Measurements from ENCODE around the gene RARB. TPM values are rescaled to one million over a fixed set of nuclear protein-coding genes. Genes with fewer than 3 reads are reported as not detected.
A peak's percentile ranks its signal among the peaks of the same experiment; 100 is the strongest.

Gene RARB
- total and polyA plus RNA-seq, 9 of the 15 experiments (the other 6 are each of a cell fraction or from before 2014, with no cell fraction given): 0.15 to 1.3 (median 0.27) TPM

GRCh38 chr3:25427155-25427554 is 908 bp upstream of the RARB start:
- H3K4me3 ChIP-seq: peak overlapping the region; percentile 36; the same call in 1 of the 2 replicates
- H3K9me1 ChIP-seq (ENCODE audit: control insufficient read depth, insufficient read depth, low read length): no peaks in the 10 kb centered on the region

DNA sequence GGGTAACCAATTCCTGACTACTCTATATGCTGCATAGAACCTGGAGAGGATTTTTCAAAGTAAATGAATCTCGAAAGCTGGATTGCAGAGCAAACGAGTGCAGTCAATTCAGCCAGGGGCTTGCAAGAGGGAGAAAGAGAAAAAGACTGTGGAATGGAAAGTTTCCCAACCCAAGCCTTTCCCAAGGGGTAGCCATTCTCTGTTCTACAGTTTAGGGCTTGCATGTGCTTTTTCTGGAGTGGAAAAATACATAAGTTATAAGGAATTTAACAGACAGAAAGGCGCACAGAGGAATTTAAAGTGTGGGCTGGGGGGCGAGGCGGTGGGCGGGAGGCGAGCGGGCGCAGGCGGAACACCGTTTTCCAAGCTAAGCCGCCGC is 511 bp upstream of the RARB start:
- H3K9me1 ChIP-seq (ENCODE audit: control insufficient read depth, insufficient read depth, low read length): no peaks in the 10 kb centered on the region
- no peaks in the 10 kb centered on the region for H3K79me2 ChIP-seq (ENCODE audit: control insufficient read depth, insufficient read depth, low read length)
- ChIA-PET POLR2A (interaction anchor here (0.9 kb wide), 1 partner anchor 707 kb away, joined by 3 read pairs; no protein-coding TSS in a partner anchor), CTCF (ENCODE audit: low intra/inter-chr PET ratio) (no interaction called here)
- H3K4me3 ChIP-seq: peak overlapping the region; percentile 36
- no TSS peak for BruUV-seq (replicated peaks)
- no peaks in the 10 kb centered on the region; a peak in 1 of 5 replicates for H3K4me1 ChIP-seq (replicated peaks in 1 of 2; ENCODE audit: control insufficient read depth in 2 of 2, insufficient read depth in 2 of 2, low read length in 2 of 2)
- TF ChIP-seq SMARCC2 (IDR thresholded peaks at IDR 0.05; ENCODE audit: low read depth) (no peak), MCM2 (IDR thresholded peaks at IDR 0.05; ENCODE audit: low read depth) (no peak), KAT2B (IDR thresholded peaks at IDR 0.05; ENCODE audit: low read depth, low read length) (no peak), PTBP1 (IDR thresholded peaks at IDR 0.05; ENCODE audit: low read depth, low read length) (no peak), ZNF79 (CRISPR knock-in tag; IDR thresholded peaks at IDR 0.05; ENCODE audit: low read depth) (no peak), ZNF197 (CRISPR knock-in tag; IDR thresholded peaks at IDR 0.05; ENCODE audit: low read depth) (no peak), MTF1 (CRISPR knock-in tag; IDR thresholded peaks at IDR 0.05; ENCODE audit: borderline replicate concordance) (no peak), TFAM (CRISPR knock-in tag; conservative IDR thresholded peaks at IDR 0.05) (no peak), U2AF2 (optimal IDR thresholded peaks at IDR 0.05; ENCODE audit: low read depth, low read length) (no peak), DDX20 (tag; IDR thresholded peaks at IDR 0.05; ENCODE audit: low read depth) (no peak), ZNF140 (CRISPR knock-in tag; IDR thresholded peaks at IDR 0.05) (no peak)
- TF ChIP-seq, protein P1, sequence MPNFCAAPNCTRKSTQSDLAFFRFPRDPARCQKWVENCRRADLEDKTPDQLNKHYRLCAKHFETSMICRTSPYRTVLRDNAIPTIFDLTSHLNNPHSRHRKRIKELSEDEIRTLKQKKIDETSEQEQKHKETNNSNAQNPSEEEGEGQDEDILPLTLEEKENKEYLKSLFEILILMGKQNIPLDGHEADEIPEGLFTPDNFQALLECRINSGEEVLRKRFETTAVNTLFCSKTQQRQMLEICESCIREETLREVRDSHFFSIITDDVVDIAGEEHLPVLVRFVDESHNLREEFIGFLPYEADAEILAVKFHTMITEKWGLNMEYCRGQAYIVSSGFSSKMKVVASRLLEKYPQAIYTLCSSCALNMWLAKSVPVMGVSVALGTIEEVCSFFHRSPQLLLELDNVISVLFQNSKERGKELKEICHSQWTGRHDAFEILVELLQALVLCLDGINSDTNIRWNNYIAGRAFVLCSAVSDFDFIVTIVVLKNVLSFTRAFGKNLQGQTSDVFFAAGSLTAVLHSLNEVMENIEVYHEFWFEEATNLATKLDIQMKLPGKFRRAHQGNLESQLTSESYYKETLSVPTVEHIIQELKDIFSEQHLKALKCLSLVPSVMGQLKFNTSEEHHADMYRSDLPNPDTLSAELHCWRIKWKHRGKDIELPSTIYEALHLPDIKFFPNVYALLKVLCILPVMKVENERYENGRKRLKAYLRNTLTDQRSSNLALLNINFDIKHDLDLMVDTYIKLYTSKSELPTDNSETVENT (CRISPR knock-in tag; IDR thresholded peaks at IDR 0.05): no peak
- FAIRE-seq: no peak
- no peak for DNase-seq (ENCODE audit: extremely low read depth in 1 of 4, low spot score in 3 of 4)
- peak overlapping the region; percentile 66 for H2AFZ ChIP-seq (ENCODE audit: low read depth, low read length)
- H3K27me3 ChIP-seq (ENCODE audit: control insufficient read depth in 2 of 2, insufficient read depth in 2 of 2, low read length in 2 of 2): peaks cover 16 to 17% of the 10 kb centered on the region in 2 experiments
- intact Hi-C loops (cut with micrococcal nuclease): no loop called here
- 15% methylated on average over 13 of the region's 13 CpGs for WGBS (ENCODE audit: insufficient coverage, low coverage, missing lambda C conversion rate)
- no peaks in the 10 kb centered on the region for H3K36me3 ChIP-seq (ENCODE audit: control insufficient read depth, insufficient read depth, low read length)
- H3K4me2 ChIP-seq (ENCODE audit: insufficient read depth, low read length): peak overlapping the region; percentile 38
- H3K9ac ChIP-seq (ENCODE audit: insufficient read depth in 1 of 2, low read depth in 2 of 2, low read length in 2 of 2): peak overlapping the region in 1 of 2 experiments; percentile 11; a peak in 1 of 4 replicates
- no peak overlapping the region for H3K27ac ChIP-seq (ENCODE audit: extremely low read depth, low read depth, low read length)
- in situ Hi-C loops (cut with MboI): no loop called here
- ATAC-seq: no peak
- H3K9me3 ChIP-seq (replicated peaks; ENCODE audit: control insufficient read depth, insufficient read depth, low read depth, low read length): no peaks in the 10 kb centered on the region
- no peaks in the 10 kb centered on the region for H4K20me1 ChIP-seq (replicated peaks; ENCODE audit: control insufficient read depth, insufficient read depth, low read length)

More at GRCh38 chr3:25427155-25427554, 908 bp upstream of the RARB start:
- Histone ChIP-seq H2AFZ (ENCODE audit: low read depth, low read length) (peak overlapping the region; percentile 66), H3K9ac (ENCODE audit: insufficient read depth in 1 of 2, low read depth in 2 of 2, low read length in 2 of 2) (no peak overlapping the region), H3K4me1 (replicated peaks in 1 of 2; ENCODE audit: control insufficient read depth in 2 of 2, insufficient read depth in 2 of 2, low read length in 2 of 2) (no peaks in the 10 kb centered on the region; a peak in 1 of 5 replicates), H3K36me3 (ENCODE audit: control insufficient read depth, insufficient read depth, low read length) (no peaks in the 10 kb centered on the region), H3K27ac (ENCODE audit: extremely low read depth, low read depth, low read length) (no peak overlapping the region), H3K9me3 (replicated peaks; ENCODE audit: control insufficient read depth, insufficient read depth, low read depth, low read length) (no peaks in the 10 kb centered on the region), H3K27me3 (ENCODE audit: control insufficient read depth in 2 of 2, insufficient read depth in 2 of 2, low read length in 2 of 2) (peaks cover 16 to 17% of the 10 kb centered on the region in 2 experiments), H3K4me2 (ENCODE audit: insufficient read depth, low read length) (no peak overlapping the region), H4K20me1 (replicated peaks; ENCODE audit: control insufficient read depth, insufficient read depth, low read length) (no peaks in the 10 kb centered on the region), H3K79me2 (ENCODE audit: control insufficient read depth, insufficient read depth, low read length) (no peaks in the 10 kb centered on the region)
- no peak for ATAC-seq
- ChIA-PET POLR2A (interaction anchor here (0.9 kb wide), 1 partner anchor 707 kb away, joined by 3 read pairs; no protein-coding TSS in a partner anchor), CTCF (ENCODE audit: low intra/inter-chr PET ratio) (no interaction called here)
- no peak for DNase-seq (ENCODE audit: extremely low read depth in 1 of 4, low spot score in 3 of 4)
- intact Hi-C loops (cut with micrococcal nuclease): no loop called here
- in situ Hi-C loops (cut with MboI): no loop called here
- TF ChIP-seq PCBP2 (IDR thresholded peaks at IDR 0.05; ENCODE audit: low read depth, low read length, poor library complexity, severe bottlenecking) (no peak), RBM25 (IDR thresholded peaks at IDR 0.05; ENCODE audit: low read depth, low read length, severe bottlenecking) (peak; percentile 91), BCOR (IDR thresholded peaks at IDR 0.05) (peak; percentile 52; the same call in 1 of the 2 replicates), KDM1A (IDR thresholded peaks at IDR 0.05) (peak; percentile 15 to 28; a peak in 1 of 4 replicates)
- BruUV-seq (replicated peaks): no TSS peak
- no peak for FAIRE-seq
- 0% methylated on average over 2 of the region's 2 CpGs for WGBS (ENCODE audit: insufficient coverage, low coverage, missing lambda C conversion rate)

Data from K562 (cell line).